ENCODE data around the gene TNFRSF21. TPM values are rescaled to one million over a fixed set of nuclear protein-coding genes. Genes with fewer than 3 reads are reported as not detected.
"Not testable (repeated sequence)": the region's sequence is repeated elsewhere in the genome, so short reads cannot be mapped to it uniquely, and the experiment has no call there.

TNFRSF21 gene
- total RNA-seq, 2 experiments from 2014 or later = 2.3 to 2.5 TPM

DNA sequence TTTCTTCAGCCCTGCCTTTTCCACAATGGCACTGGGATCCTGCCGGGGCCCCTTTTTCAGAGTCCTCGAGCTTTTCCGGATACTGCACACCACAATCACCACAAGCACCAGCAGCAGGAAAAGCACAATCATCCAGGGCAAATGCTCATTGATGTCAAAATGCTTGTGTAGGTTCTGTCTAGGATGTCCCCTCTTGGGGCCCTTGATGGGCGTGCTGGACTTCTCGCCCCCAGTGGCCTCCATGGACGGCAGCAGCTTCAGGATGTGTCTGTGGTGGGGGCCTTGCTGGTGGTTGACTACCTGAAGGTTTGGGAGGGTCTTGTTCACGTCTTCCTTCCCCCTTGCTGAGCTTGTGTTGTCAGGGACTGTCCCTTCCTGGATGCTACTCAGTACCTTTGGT is 25.7 kb downstream of the TNFRSF21 start:
- Mint-ChIP-seq H3K36me3 (ENCODE audit: low read depth) (no peaks in the 10 kb centered on the region), H3K4me1 (ENCODE audit: low read depth) (peaks cover 4% of the 10 kb centered on the region), H3K4me3 (no peak overlapping the region), H3K27ac (no peak overlapping the region), H3K27me3 (no peaks in the 10 kb centered on the region), H3K9me3 (no peaks in the 10 kb centered on the region)
- CTCF ChIA-PET = no interaction called here
- DNase-seq = no peak
- POLR2A ChIA-PET = no interaction called here
- TF ChIP-seq, protein P1, sequence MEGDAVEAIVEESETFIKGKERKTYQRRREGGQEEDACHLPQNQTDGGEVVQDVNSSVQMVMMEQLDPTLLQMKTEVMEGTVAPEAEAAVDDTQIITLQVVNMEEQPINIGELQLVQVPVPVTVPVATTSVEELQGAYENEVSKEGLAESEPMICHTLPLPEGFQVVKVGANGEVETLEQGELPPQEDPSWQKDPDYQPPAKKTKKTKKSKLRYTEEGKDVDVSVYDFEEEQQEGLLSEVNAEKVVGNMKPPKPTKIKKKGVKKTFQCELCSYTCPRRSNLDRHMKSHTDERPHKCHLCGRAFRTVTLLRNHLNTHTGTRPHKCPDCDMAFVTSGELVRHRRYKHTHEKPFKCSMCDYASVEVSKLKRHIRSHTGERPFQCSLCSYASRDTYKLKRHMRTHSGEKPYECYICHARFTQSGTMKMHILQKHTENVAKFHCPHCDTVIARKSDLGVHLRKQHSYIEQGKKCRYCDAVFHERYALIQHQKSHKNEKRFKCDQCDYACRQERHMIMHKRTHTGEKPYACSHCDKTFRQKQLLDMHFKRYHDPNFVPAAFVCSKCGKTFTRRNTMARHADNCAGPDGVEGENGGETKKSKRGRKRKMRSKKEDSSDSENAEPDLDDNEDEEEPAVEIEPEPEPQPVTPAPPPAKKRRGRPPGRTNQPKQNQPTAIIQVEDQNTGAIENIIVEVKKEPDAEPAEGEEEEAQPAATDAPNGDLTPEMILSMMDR (IDR thresholded peaks at IDR 0.05) = no peak
- no peak for ATAC-seq
- intact Hi-C loops (cut with micrococcal nuclease) = no loop called here

DNA sequence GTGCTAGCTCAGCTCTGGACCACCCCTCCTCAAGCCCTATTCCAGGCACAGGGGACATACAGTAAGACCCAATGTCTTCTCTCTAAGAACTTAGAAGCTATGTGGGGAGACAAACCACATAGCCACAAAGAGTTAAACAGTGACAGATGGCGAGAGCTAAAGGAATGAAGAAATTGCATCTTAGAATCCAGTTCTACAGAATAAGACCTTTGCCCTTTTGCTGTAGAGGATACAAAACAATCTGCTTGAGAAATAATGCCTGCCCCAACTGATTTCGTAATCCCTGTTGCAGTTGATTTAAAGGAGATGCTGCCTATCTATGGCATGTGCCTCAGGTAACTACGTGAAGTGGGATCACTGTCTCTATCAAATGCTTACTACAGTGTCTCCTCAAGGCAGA is 31.2 kb downstream of the TNFRSF21 start:
- no peak for ATAC-seq
- CTCF ChIA-PET = interaction anchor here (1.2 to 1.3 kb wide), 2 partner anchors 31 to 181 kb away, joined by 4 read pairs; partner anchors contain the start of gene TNFRSF21

DNA sequence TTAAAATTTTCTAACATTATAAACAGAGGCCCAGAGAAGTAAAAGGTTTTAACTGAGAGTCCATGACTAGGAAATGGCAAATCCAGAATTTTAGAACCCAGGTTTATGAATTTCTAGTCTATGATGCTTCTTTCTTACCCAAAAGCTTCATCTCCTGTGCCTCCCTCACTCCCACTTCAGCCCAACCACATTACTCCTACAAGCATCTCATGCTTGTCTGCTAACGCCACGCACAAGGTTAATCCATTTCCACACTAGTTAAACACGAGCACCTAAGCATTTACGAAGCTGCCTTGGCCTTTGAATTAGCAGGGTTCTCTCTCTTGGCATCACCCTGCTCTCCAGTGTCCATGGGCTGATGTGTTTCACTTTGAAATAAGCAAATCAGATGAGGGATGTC is 32.0 kb downstream of the TNFRSF21 start:
- peaks cover 1% of the 10 kb centered on the region for H3K9me3 Mint-ChIP-seq
- CTCF ChIA-PET = interaction anchor here (1.2 kb wide), 1 partner anchor 32 kb away, joined by 4 read pairs; the partner anchor contains the start of gene TNFRSF21
- POLR2A ChIA-PET = no interaction called here
- no peak overlapping the region for H3K4me3 Mint-ChIP-seq
- no peaks in the 10 kb centered on the region for H3K4me1 Mint-ChIP-seq (ENCODE audit: low read depth)
- ATAC-seq (no peak), DNase-seq (no peak)
- TF ChIP-seq, protein P1 (IDR thresholded peaks at IDR 0.05) = no peak
- intact Hi-C loops (cut with micrococcal nuclease) = no loop called here
- H3K27me3 Mint-ChIP-seq = peaks cover 2% of the 10 kb centered on the region
- no peak overlapping the region for H3K27ac Mint-ChIP-seq
- H3K36me3 Mint-ChIP-seq (ENCODE audit: low read depth) = no peaks in the 10 kb centered on the region

More for the DNA sequence above, 31.2 kb downstream of the TNFRSF21 start:
- Mint-ChIP-seq H3K36me3 (ENCODE audit: low read depth) (no peaks in the 10 kb centered on the region), H3K9me3 (peaks cover 1% of the 10 kb centered on the region), H3K4me3 (no peak overlapping the region), H3K27ac (no peak overlapping the region), H3K4me1 (ENCODE audit: low read depth) (peaks cover 4% of the 10 kb centered on the region), H3K27me3 (peaks cover 2% of the 10 kb centered on the region)
- TF ChIP-seq, protein P1 (IDR thresholded peaks at IDR 0.05) = no peak
- no peak for DNase-seq
- intact Hi-C loops (cut with micrococcal nuclease) = no loop called here
- POLR2A ChIA-PET = interaction anchor here (0.6 kb wide), 1 partner anchor 958 kb away, joined by 3 read pairs; no protein-coding TSS in a partner anchor

DNA sequence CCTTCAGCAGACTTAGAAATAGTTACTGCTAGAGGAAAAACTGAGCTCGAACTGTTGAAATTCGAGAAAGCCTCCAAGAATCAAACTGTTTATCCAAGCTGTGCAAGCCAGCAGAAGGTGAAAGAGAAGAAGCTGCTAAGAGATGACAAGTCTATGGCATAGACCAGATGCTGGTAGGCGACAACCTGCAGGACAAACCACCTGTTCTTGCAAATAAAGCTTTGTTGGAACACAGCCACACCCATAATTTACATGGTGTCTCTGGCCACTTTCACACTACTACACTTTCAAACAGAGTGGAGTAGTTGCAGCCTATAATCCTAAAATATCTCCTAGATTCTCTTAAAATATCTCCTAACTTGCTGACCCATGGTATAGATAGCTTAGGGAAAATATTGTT is 33.3 kb downstream of the TNFRSF21 start:
- peaks cover 1% of the 10 kb centered on the region for H3K9me3 Mint-ChIP-seq
- intact Hi-C loops (cut with micrococcal nuclease) = no loop called here
- peaks cover 2% of the 10 kb centered on the region for H3K27me3 Mint-ChIP-seq
- ChIA-PET CTCF (interaction anchor here (1.4 kb wide), 1 partner anchor 13 kb away, joined by 4 read pairs; no protein-coding TSS in a partner anchor), POLR2A (no interaction called here)
- no peaks in the 10 kb centered on the region for H3K36me3 Mint-ChIP-seq (ENCODE audit: low read depth)
- no peak for ATAC-seq
- H3K4me3 Mint-ChIP-seq = no peak overlapping the region
- H3K4me1 Mint-ChIP-seq (ENCODE audit: low read depth) = no peaks in the 10 kb centered on the region
- no peak for DNase-seq
- TF ChIP-seq, protein P1 (IDR thresholded peaks at IDR 0.05) = no peak
- H3K27ac Mint-ChIP-seq = no peak overlapping the region

DNA sequence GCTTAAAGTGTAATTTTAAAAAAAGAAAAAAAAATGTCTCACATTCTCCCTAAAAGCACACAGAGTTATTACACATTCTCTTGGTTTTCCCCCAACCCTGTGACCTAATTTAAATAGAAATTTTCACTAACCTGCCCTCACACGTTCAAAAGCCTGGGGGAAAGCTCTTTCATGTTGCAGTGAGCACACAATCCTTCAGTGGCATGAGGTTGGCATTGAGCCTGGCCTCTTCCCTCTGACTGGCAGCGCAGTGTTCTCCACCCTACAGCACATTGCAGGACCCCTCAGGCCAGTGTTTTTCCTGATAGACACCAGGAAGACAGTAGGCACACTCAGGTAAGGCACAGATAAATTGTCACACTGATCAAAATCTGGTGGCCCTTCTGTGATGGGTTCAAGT is 34.1 kb downstream of the TNFRSF21 start:
- intact Hi-C loops (cut with micrococcal nuclease) = no loop called here
- Mint-ChIP-seq H3K36me3 (ENCODE audit: low read depth) (no peaks in the 10 kb centered on the region), H3K27me3 (peaks cover 2% of the 10 kb centered on the region), H3K4me1 (ENCODE audit: low read depth) (no peaks in the 10 kb centered on the region), H3K4me3 (no peak overlapping the region), H3K9me3 (peaks cover 1% of the 10 kb centered on the region), H3K27ac (no peak overlapping the region)
- TF ChIP-seq, protein P1 (IDR thresholded peaks at IDR 0.05) = no peak
- no peak for ATAC-seq
- ChIA-PET CTCF (interaction anchor here (1.4 kb wide), 1 partner anchor 12 kb away, joined by 4 read pairs; no protein-coding TSS in a partner anchor), POLR2A (no interaction called here)
- DNase-seq = no peak

DNA sequence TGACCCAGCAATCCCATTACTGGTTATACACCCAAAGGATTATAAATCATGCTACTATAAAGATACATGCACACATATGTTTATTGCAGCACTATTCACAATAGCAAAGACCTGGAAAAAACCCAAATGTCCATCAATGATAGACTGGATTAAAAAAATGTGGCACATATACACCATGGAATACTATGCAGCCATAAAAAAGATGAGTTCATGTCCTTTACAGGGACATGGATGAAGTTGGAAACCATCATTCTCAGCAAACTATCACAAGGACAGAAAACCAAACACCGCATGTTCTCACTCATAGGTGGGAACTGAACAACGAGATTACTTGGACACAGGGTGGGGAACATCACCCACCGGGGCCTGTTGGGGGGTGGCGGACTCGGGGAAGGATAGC is 34.6 kb downstream of the TNFRSF21 start:
- ATAC-seq; H3K9me3 Mint-ChIP-seq; H3K27me3 Mint-ChIP-seq; H3K4me3 Mint-ChIP-seq; H3K4me1 Mint-ChIP-seq (ENCODE audit: low read depth); POLR2A ChIA-PET; H3K27ac Mint-ChIP-seq; CTCF ChIA-PET; H3K36me3 Mint-ChIP-seq (ENCODE audit: low read depth); intact Hi-C loops (cut with micrococcal nuclease); DNase-seq: not testable (repeated sequence)

All from activated CD8-positive, alpha-beta T cell treated with anti-CD3 and anti-CD28 coated beads for 36 hours (primary cell).